SIG-M5 (cell line): Measurements from ENCODE around the gene RNPEP.
"Not testable (repeated sequence)": the region's sequence is repeated elsewhere in the genome, so short reads cannot be mapped to it uniquely, and the experiment has no call there.

Experiments used
- DNase-seq: peaks from one replicate; lab custom pipeline; 2025; lab: John Stamatoyannopoulos, UW

Gene RNPEP

DNA sequence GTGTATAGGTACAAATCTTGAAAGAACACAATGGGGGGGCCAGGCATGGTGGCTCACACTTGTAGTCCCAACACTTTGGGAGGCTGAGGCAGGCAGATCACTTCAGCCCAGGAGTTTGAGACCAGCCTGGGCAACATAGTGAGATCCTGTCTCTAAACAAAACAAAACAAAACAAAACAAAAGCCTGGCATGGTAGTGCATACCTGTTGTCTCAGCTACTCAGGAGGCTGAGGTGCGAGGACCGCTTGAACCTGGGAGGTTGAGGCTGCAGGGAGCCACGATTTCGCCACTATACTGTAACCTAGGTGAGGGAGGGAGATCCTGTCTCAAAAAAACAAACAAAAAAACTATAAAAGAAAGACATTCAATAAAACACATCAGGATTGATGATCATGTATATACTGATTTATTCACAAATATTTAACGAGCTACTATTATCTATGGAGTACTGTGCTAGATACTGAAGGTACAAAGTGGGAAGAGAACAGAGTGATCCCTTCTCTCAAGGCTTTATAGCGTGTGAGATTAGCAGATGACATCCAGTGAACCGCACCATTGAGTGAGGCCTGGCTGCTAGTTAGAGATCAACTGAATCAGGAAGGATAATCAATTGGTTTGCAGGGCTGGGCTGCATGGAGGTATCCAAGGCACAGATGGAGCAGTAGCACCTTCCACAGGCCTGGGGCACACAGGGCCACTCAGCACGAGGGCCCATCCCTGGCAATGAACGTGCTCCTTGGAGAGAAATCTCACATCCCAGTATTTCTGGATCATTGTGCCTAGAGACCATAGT, 54.3 kb downstream of the RNPEP start:
- DNase-seq = no peak

DNA sequence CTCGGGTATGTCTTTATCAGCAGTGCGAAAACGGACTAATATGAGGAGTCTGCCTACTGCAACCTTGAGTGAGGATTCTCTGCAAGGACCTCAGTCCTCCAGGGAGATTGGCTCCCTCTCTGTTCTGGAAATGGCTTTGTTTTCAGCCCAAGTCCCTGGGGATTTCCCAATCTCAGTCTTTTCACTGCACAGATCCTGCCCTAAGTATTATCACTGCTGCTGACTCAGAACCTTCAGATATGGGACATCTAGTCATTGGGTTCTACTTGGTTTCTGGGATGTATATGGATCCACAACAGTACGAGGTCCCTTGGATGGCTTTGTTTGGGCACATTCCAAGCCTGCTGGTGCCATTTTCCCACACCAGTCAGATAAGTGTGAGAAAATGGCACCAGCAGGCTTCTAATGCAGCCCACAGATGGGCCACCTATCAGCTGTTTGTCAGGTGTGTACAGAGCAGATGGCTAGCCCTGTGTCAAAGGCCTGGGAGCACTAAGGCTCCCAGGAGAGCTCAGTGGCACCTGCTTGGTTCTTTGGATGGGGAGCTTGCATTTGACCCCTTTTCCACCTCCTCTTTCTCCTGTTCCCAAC, 55.4 kb downstream of the RNPEP start:
- no peak for DNase-seq

DNA sequence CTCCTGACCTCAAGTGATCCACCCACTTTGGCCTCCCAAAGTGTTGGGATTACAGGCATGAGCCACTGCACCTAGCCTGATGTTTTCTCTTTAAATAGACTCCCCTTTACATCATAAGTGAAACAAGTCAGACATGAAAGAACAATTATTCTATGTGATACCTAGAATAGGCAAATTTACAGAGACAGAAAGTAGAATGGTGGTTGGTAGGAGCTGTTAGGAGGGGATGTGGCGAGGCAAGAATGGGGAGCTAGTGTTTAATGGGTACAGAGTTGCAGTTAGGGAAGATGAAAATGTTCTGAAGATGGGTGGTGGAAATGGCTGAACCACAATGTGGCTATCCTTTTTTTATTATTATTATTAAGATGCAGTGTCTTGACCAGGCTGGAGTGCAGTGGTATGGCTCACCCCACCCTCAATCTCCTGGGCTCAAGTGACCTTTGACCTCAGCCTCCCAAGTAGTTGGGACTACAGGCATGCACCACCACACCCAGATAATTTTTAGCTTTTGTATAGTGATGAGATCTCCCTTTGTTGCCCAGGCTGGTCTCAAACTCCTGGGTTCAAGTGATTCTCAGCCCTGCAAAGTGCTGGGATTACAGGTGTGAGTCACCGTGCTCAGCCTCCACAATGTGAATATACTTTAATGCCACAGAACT, 56.4 kb downstream of the RNPEP start:
- DNase-seq = no peak

DNA sequence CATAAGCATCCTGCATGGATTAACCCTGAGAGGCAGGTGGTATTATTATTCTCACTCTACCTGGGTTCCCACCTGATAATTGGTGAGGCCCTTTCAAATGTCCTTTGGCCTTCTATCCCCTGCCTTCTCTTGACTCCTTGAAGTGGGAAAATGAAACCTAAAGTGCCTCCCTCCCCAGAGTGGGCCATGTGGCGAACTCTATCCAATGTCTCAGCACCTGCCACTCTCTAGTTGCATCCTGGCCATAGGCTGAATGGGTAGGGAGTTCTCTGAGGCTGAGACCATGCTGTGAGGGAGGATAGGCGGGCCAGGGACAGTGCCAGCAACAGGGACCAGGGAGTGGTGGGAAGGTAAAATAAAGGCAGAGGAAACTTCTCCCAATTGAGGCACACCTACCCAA, 63.3 kb downstream of the RNPEP start:
- no peak for DNase-seq

DNA sequence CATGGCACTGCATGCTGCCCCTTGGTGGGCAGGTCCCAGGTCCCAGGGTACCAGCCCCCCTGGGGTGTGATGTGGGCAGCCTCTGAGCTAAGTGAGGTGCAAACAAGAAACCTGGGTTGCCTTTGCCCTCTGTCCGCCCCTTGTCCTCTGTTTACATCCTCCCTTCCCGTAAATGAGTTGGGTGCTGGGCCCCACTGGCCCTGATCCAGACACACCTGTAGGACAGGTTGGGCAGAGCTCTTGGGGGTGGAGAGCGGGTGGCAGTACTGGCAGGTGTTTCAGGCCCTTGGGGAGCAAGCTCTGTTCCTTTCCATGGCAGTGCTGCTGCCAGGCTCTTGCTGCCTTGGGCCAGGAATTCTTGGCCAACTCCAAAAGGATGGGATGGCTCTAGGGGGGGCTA, 63.8 kb downstream of the RNPEP start:
- no peak for DNase-seq

DNA sequence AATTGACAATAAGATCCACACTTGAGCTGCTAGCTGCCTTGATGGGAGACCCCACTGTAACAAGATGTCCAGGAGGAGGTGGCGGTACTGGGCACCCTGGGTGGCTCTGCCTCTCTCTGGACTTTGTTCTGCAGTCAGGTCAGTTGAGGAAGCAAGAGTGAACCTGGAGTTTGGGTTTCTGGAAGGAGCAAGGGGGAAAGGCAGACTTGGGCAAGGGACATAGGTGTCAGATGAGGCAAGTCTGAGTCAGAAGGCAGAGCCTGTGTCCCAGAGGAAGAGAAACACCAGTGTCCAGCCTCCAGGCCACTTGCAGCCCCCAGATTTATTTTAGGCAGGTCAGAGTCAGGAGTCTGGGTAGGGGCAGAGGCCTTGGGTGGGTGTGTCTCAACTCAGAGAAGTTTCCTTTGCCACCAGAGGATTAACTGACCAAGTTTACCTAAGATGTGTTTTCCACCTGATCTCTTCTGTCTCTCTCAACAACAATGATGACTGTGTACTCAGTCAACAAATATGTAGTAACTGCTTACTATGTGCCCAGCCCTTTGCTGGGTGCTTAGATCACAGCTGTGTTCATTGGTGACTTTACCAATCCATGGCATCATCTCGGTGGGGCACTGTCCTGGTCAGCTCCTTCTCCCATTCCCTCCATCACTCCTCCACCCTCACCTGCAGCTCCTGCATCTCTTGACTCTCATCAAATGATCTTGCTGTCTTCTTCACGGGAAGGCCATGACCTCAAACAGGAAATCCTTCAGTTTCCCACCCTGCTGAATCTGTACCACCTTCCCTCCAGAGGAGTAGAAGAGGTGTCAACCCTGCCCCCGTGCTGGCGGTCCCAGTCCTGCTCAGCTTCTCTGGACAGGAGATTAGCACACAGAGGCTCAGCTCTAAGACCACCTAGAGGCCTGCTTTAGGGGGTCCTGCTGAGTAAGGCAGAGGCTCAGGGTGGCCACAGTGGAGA, 64.6 kb downstream of the RNPEP start:
- DNase-seq = no peak

DNA sequence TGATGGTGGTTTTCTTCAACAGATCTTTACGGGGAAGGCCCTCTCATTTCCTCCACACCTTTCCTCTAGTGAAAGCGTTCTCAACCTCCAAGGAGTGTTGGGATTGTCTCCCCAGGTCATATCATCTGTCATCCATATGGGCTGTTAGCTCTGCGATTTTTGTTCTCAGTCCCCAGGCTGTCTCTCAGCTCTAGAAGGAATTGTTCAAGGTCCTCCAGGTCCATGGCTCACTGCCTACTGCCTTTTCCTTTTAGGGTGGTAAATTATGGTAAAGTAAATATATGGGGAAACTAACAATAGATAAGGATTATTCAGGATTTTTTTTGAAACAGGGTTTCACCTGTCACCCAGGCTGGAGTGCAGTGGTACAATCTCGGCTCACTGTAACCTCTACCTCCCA, 65.5 kb downstream of the RNPEP start:
- no peak for DNase-seq

DNA sequence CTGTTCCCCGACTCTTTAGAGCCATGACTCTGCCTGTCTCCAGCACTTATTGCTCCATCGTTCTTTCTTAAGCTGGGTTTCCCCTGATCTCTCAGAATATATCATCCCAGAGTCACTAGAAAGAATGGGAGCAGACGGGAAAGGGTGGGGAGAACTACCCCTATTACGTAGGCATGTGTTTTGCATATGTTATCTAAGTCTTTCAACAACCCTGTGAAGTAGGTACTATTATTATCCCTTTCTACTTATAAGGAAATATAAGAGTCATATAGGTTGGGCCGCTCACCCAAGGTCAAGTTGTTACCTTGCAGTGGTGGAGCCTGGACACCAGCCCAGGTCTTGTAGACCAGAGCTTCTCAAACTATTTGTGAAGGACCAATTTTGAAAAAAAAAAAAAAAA, 66.7 kb downstream of the RNPEP start:
- no peak for DNase-seq

DNA sequence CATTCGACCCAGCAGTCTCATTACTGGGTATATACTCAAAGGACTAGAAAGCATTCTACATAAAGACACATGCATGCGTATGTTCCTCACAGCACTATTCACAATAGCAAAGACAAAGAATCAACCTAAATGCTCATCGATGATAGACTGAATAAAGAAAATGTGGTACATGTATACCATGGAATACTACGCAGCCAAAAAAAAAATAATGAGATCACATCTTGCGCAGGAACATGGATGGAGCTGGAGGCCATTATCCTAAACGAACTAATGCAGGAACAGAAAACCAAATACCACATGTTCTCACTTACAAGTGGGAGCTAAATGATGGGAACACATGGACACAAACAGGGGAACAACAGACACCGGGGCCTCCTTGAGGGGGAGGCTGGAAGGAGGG, 71.6 kb downstream of the RNPEP start:
- DNase-seq = no peak

DNA sequence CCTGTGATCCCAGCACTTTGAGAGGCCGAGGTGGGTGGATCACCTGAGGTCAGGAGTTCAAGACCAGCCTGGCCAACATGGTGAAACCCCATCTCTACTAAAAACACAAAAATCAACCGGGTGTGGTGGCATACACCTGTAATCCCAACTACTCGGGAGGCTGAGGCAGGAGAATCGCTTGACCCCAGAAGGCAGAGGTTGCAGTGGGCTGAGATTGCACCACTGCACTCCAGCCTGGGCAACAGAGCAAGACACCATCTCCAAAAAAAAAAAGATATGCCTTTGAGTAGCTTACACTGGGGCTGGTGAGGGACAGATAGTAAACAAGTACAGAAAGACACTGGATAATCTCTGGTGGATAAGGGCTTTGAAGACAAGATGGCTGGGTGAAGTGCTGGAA, 72.2 kb downstream of the RNPEP start:
- not testable (repeated sequence) for DNase-seq
